Stimulated activated naive CD8-positive, alpha-beta T cell treated with anti-CD3 and anti-CD28 coated beads, Interleukin-15, amount 100 ng/mL, for 72 hours (primary cell): ENCODE data around the gene SCARB2.

ENCODE experiments used
- ATAC-seq: fragments of 150-1000 bp; cut with Tn5 transposase; 2 replicates; pipeline ENCODE4 v1.10.0; 2021; ENCODE audit warnings: mild to moderate bottlenecking, moderate library complexity
- DNase-seq, 2 donors: peaks; one replicate each; pipeline ENCODE4 v3.0.0; 2021 to 2022
- H3K27ac Mint-ChIP-seq, 2 donors: one replicate each; pipeline ENCODE4 v1.8.0; 2022; ENCODE audit warnings: mild to moderate bottlenecking in 2 of 2, mixed read lengths in 2 of 2, moderate library complexity in 2 of 2
- H3K27me3 Mint-ChIP-seq: one replicate; pipeline ENCODE4 v1.8.0; 2022; ENCODE audit warnings: mixed read lengths
- H3K4me1 Mint-ChIP-seq: one replicate; pipeline ENCODE4 v1.8.0; 2022; ENCODE audit warnings: mild to moderate bottlenecking, mixed read lengths
- H3K4me3 Mint-ChIP-seq, 2 donors: one replicate each; pipeline ENCODE4 v1.8.0; 2022; ENCODE audit warnings: mild to moderate bottlenecking in 2 of 2, mixed read lengths in 2 of 2, moderate library complexity in 1 of 2
- H3K9me3 Mint-ChIP-seq, 2 donors: one replicate each; pipeline ENCODE4 v1.8.0; 2022; ENCODE audit warnings: mixed read lengths in 2 of 2

Gene SCARB2

DNA sequence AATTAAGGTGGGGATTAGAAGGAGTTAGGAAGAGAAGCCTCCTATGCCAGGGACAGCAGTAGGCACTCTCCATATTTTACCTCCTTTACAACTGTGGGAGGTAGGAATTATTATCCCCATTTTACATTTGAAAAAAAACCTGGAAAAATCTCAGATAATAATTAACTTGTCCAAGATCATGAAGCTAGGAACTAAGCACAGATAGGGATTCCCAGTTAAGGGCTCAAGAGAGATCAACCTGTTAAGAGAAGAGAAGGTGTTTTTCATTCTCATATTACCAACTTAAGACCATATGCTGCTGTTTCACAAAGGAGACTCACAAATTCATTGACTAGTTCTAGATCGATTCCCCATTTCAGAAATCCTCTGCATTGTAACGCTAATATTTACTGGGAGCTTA, 21.8 kb upstream of the SCARB2 start:
- ATAC-seq (no peak), DNase-seq (no peak)
- H3K27ac Mint-ChIP-seq, result no peak overlapping the region
- H3K27me3 Mint-ChIP-seq, result no peaks in the 10 kb centered on the region
- H3K4me1 Mint-ChIP-seq, result no peaks in the 10 kb centered on the region
- peaks cover 15 to 24% of the 10 kb centered on the region in 2 donors for H3K9me3 Mint-ChIP-seq
- no peak overlapping the region for H3K4me3 Mint-ChIP-seq

DNA sequence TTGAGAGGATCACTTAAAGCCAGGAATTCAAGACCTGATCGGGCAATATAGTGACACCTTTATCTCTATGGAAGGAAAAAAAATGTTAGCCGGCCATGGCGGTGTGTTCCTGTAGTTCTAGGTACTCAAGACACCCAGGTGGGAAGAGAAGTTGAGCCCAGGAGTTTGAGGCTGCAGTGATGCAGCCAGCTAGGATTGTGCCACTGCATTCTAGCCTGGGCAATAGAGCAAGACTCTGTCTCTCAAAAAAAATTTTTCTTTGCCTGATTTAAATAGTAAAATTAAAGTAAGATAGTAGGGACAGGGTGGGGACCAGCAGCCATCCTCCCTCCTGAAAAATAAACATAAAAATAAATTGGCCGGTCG, 21.0 kb upstream of the SCARB2 start:
- ATAC-seq (no peak), DNase-seq (no peak)
- Mint-ChIP-seq H3K27me3 (no peaks in the 10 kb centered on the region), H3K4me1 (no peaks in the 10 kb centered on the region), H3K27ac (no peak overlapping the region), H3K9me3 (peaks cover 8 to 17% of the 10 kb centered on the region in 2 donors), H3K4me3 (no peak overlapping the region)

DNA sequence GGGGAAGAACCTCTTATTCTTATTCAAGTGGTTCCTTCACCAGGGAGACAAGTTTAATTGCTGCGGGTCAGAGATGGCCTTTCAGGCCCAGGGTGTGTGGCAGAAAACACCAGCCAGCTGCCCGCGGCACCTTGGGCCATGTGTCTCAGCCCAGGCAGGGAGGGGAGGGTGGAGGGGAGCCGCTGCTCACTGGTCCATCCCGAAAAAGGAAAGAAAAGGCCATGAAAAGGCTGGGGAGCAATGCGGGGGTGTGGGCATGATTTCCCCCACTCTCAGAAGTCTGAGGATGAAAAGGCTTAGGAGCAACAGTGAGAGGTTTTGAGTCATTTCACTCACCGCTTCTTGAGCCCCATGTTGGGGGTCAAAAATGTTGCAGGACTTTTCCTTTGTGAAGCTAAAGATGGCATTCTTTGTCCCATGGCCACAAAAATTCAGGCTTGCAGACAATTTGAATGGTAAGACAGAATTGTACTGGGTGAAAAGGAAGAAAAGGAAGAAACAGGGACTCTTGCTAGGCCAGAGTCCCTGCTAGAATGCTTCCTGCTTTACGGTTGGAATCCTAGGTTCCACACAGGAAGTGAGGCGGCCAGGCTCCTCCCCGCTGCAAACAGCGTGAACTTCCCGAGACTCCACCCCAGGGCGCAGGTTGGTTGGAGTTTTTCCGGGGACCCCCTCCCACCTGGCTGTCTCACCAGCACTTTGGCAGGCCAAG, 20.5 kb upstream of the SCARB2 start:
- no peak overlapping the region for H3K4me3 Mint-ChIP-seq

DNA sequence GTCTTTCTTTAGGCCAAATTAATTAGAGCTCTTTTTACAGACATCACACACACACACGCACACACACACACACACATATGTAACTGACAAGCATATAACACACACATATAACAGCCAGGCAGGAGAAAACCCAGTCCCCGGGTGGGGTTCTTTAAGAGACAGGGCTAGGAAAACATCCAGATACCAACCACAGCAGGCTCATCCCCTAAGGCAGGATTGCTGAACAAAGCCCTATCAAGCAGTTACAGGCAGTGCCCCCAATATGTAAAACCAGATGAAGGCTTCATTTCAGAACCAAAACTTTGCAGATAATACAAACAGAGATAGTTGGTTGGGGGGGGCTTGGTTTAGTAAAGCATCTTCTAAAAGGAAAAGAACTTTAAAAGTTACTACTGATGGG, 19.9 kb upstream of the SCARB2 start:
- Mint-ChIP-seq H3K4me3 (no peak overlapping the region), H3K27me3 (no peaks in the 10 kb centered on the region), H3K9me3 (peaks cover 14 to 25% of the 10 kb centered on the region in 2 donors), H3K27ac (no peak overlapping the region), H3K4me1 (no peaks in the 10 kb centered on the region)
- DNase-seq (no peak), ATAC-seq (no peak)

More for the DNA sequence above, 20.5 kb upstream of the SCARB2 start:
- no peak overlapping the region for H3K27ac Mint-ChIP-seq
- DNase-seq (no peak), ATAC-seq (no peak)
- H3K27me3 Mint-ChIP-seq, result no peaks in the 10 kb centered on the region
- peaks cover 9 to 21% of the 10 kb centered on the region in 2 donors for H3K9me3 Mint-ChIP-seq
- H3K4me1 Mint-ChIP-seq, result no peaks in the 10 kb centered on the region

DNA sequence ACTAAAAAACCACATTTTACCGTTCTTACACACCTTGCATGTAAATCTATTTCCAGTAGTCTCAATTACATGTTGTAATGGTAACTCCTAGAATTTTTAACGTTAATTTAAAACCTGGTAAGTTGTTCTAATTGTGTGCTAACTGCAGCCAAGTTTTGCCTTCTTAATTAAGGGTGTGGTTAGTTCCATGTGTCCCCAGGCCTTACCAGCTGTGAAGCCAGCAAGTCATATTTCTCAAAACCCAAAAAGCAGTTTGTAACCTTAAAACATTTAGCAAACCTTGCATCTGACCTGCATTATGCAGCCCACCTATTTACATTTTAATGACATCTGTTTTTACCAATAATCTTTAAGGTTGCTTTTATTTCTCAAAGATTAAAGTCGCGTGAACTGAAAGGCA, 19.5 kb upstream of the SCARB2 start:
- Mint-ChIP-seq H3K27me3 (no peaks in the 10 kb centered on the region), H3K4me3 (no peak overlapping the region), H3K27ac (no peak overlapping the region), H3K4me1 (no peaks in the 10 kb centered on the region), H3K9me3 (peaks cover 14 to 21% of the 10 kb centered on the region in 2 donors)
- no peak for ATAC-seq
- DNase-seq, result no peak

DNA sequence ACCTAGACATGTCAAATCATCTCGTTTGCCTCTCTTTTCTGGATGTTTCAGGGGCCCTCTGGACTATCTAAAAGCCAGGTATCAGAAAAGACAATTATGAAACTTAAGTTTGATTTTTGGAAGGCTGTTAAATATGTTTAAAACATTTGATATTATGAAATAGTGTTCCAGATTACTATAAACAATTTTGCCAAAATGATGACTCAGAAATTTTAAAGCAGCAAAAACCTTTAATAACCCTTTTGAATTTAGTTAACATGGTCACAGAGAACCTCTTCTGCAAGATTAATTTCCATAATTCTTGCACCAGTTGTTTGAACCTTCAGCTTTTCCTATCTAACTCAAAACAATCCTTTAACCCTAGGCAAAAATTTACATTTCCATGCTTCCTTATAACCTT, 19.1 kb upstream of the SCARB2 start:
- H3K9me3 Mint-ChIP-seq, result peaks cover 16 to 21% of the 10 kb centered on the region in 2 donors
- no peaks in the 10 kb centered on the region for H3K27me3 Mint-ChIP-seq
- DNase-seq, result no peak
- ATAC-seq, result no peak
- no peak overlapping the region for H3K4me3 Mint-ChIP-seq
- H3K4me1 Mint-ChIP-seq, result no peaks in the 10 kb centered on the region
- no peak overlapping the region for H3K27ac Mint-ChIP-seq

DNA sequence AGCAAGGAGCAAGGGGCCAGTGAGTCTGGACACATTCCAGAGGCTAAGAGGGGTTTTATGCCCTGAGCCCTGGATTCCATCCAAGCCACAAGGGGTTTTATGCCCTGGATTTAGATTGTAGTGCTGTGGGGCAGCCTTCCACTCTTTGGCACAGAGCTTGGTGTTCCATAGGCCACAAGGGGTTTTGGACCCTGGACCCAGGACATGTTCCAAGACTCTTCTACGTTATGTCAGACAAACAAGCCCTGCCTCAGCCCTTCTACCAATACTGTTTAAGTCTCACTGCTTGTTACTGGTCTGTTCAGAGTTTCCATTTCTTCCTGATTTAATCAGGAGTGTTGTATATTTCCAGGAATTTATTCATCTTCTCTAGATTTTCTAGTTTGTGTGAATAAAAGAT, 12.8 kb upstream of the SCARB2 start:
- Mint-ChIP-seq H3K27ac (no peak overlapping the region), H3K9me3 (peaks cover 19% of the 10 kb centered on the region in 2 donors), H3K4me3 (no peak overlapping the region), H3K4me1 (no peaks in the 10 kb centered on the region), H3K27me3 (no peaks in the 10 kb centered on the region)
- DNase-seq, result no peak
- no peak for ATAC-seq

DNA sequence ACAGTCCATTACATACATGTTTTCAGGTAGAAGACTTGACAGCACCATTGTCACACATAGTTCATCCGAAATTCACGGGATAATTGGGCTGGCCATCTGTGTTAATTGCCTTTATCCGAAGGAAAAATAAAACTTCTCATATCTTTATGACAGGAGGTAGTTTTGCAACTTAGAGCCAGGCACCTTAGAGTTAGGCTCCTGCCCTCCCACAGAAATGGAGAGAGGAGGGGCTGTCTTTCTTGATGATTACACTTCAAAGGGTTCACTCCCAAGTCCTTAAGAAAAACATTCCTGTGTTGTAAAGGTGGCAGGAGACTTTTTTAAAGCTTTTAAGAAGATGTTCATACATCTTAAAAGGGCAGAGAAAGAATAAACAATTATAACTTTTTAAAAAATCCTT, 10.5 kb upstream of the SCARB2 start:
- H3K9me3 Mint-ChIP-seq, result peaks cover 13 to 15% of the 10 kb centered on the region in 2 donors
- no peak overlapping the region for H3K27ac Mint-ChIP-seq
- no peak for ATAC-seq
- no peak for DNase-seq
- H3K4me1 Mint-ChIP-seq, result peaks cover 4% of the 10 kb centered on the region
- H3K4me3 Mint-ChIP-seq, result no peak overlapping the region
- H3K27me3 Mint-ChIP-seq, result no peaks in the 10 kb centered on the region

DNA sequence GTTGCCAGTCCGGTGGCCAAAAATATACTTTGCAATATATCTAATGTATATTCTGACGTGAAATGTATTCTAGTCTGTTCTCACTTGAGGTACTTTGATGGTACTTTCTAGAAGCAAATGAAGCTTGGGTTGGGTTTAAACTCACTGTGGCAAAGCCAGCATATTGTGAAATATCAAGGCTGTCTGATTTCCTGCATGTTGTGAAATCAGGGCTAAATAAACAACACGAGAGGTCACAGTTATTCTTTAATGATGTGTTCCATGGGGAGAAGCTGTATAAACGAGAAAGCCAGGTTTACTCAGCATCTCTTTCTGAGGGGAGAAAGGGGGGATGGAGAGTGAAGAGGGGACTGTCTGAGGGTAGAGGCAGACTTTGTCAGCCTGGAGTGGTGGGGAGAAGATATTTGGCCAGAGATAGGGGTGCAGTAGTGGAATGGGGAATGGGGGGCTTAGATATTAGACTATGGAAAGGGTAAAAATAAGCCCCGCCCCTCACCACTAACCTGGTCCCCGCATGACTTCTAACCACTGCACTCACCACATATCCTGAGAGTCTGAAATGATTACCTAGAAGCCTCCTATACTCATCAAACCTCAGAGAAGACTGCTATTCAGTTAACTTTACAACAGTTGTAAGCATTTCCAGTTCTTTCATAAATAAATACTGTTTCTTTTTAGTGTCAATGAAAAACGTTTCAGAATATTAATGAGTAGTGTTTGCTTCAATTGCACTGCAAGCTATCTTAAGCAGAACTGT, 5.9 kb upstream of the SCARB2 start:
- H3K9me3 Mint-ChIP-seq, result no peaks in the 10 kb centered on the region
- peaks cover 17% of the 10 kb centered on the region for H3K4me1 Mint-ChIP-seq
- no peak for DNase-seq
- peaks cover 7% of the 10 kb centered on the region for H3K27me3 Mint-ChIP-seq
- peak overlapping the region in 1 of 2 donors; percentile 3 for H3K27ac Mint-ChIP-seq
- ATAC-seq, result peak; percentile 40
- no peak overlapping the region for H3K4me3 Mint-ChIP-seq

DNA sequence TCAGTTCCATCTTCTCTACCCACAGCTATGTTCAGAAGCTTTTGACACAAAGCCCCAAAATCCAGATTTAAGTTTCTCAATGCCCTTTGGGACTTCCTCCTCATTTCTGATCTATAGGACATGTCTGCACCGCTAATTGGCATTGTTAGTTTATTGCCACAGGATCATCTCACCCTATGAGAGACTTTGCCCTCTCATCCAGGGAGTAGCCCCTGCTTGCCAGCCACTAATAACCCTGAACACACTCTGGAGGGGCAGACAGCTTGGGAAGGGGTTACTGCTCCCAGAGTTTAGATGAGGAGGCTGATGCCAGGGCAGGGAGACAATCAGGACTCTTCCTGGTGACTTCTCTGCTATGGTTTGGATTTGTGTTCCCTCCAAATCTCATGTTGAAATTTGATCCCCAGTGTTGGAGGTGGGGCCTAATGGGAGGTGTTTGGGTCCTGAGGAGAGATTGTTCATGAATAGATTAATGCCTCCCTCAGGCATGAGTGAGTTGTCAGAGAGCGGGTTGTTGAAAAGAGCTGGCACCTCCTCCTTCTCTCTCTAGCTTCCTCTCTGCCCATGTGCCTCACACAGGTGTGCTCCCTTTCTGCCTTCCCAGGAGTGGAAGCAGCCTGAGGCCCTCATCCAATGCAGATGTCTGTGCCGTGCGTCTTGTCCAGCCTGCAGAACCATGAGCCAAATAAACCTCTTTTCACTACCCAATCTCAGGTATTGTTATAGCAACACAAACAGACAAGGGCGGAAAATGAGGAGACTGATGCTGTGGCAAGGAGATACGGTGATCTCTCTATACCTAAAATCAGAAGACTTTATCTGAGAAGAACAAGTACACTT, 3.6 kb upstream of the SCARB2 start:
- peaks cover 7% of the 10 kb centered on the region for H3K27me3 Mint-ChIP-seq
- H3K27ac Mint-ChIP-seq, result no peak overlapping the region
- no peaks in the 10 kb centered on the region for H3K9me3 Mint-ChIP-seq
- H3K4me3 Mint-ChIP-seq, result no peak overlapping the region
- no peak for DNase-seq
- peaks cover 36% of the 10 kb centered on the region for H3K4me1 Mint-ChIP-seq
- ATAC-seq, result no peak

DNA sequence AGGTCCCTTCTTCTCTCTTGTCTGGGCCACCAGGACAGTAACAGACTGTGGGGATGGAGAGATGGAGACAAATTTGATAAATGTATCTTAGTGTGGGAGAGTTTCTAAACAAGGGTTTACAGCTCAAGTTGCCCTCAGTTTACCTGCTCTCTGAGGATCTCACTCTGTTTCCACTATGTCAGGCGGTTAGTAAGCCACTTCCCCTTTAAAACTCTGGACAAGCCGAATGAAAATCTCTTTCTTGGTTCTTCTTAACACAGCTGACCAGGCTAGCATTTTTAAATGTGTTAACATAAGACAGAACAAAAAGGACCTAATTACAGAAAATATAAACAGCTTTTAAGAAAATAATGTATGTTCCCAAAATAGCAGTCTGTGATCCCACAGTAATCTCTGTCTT, 2.9 kb upstream of the SCARB2 start:
- DNase-seq (no peak), ATAC-seq (no peak)
- H3K4me3 Mint-ChIP-seq, result no peak overlapping the region
- no peak overlapping the region for H3K27ac Mint-ChIP-seq
- peaks cover 43% of the 10 kb centered on the region for H3K4me1 Mint-ChIP-seq
- H3K27me3 Mint-ChIP-seq, result peaks cover 7% of the 10 kb centered on the region
- no peaks in the 10 kb centered on the region for H3K9me3 Mint-ChIP-seq

DNA sequence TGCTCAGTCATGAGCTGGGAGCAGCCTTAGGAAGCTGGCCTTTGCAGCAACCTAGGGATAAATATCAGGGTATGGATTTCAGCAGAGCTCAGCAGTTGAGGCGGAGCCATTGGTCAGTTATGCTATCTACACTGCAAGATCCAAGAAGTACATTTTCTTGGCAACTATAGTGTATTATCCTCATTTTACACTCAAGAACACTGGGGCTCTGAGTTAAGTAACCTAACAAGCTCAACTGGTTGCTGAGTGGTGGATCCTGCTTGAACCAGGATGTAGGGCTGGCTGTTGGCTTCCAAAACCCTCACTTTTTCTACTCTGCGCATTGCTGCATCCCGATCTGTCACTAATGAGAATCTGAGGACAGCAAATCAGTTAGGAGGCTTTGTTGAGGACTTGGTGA, 1.5 kb upstream of the SCARB2 start:
- peaks cover 54% of the 10 kb centered on the region for H3K4me1 Mint-ChIP-seq
- peaks cover 7% of the 10 kb centered on the region for H3K27me3 Mint-ChIP-seq
- H3K9me3 Mint-ChIP-seq, result no peaks in the 10 kb centered on the region
- H3K4me3 Mint-ChIP-seq, result no peak overlapping the region
- DNase-seq (no peak), ATAC-seq (no peak)
- H3K27ac Mint-ChIP-seq, result no peak overlapping the region

DNA sequence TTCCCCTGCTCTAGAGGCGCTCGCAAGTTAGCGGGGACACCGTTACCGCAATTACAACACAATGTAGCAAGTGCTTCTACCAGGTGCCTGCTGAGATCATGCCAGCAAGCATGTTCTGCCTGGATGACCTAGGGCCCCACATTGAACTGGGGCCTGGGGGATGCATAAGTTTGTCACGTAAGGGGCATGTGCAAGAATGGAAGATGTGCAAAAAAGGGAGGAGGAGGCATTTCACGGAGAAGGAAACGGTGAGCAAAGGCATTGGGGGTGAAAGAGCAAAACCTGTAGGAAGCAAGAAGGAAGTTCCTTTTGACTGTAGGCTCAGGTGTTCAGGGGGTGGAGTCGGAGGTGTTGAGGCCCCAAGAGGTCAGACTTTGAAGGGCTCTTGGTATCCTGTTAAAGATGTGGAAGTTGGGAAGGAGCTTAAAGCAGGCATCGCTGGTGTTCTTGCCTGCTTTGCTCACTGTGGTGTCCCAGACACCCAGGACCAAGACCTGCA, 602 bp upstream of the SCARB2 start:
- H3K4me1 Mint-ChIP-seq, result peaks cover 57% of the 10 kb centered on the region
- peak; percentile 4 for ATAC-seq
- H3K27me3 Mint-ChIP-seq, result peaks cover 7% of the 10 kb centered on the region
- no peaks in the 10 kb centered on the region for H3K9me3 Mint-ChIP-seq
- DNase-seq, result no peak
- H3K4me3 Mint-ChIP-seq, result peak overlapping the region; percentile 82 to 85
- peak overlapping the region; percentile 47 to 68 for H3K27ac Mint-ChIP-seq

DNA sequence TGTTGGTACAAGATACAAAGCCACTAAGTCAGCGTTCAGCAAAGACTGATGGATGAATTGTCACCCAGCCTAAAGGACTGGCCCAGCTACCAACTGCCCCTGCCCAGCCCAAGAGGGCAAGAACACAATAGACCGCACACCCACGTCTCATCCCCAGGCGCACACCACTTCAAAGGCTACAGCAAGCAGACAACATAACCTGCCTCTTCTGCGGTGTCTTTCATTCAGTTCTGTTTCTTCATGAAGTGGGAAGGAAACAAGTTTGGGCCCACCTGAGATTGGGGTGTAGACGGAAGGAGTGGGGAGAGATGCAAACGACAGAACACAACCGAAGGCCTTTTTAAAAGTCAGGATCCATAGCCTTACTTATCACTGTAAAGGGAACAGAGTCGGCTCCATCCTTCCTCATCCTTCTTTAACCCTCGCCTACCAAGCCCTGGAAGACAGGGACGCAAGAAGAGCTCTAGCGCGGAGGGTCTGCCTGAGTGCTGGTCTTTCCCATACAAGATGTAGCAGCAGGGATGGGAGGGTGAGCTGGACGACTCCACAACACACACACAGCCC, 691 bp downstream of the SCARB2 start:
- ATAC-seq (peak; percentile 28), DNase-seq (peak; percentile 47 to 50)
- Mint-ChIP-seq H3K4me3 (peak overlapping the region; percentile 76 to 92), H3K27ac (peak overlapping the region; percentile 37 to 94), H3K4me1 (peaks cover 66% of the 10 kb centered on the region), H3K9me3 (no peaks in the 10 kb centered on the region), H3K27me3 (peaks cover 7% of the 10 kb centered on the region)
